ENCODE measurements around the gene MFAP4.

Gene MFAP4

GRCh38 chr17:19361944-19362276 lies 25.1 kb downstream of the MFAP4 start:
- H3K27ac ChIP-seq (ENCODE audit: low read depth, low read length): no peak overlapping the region

DNA sequence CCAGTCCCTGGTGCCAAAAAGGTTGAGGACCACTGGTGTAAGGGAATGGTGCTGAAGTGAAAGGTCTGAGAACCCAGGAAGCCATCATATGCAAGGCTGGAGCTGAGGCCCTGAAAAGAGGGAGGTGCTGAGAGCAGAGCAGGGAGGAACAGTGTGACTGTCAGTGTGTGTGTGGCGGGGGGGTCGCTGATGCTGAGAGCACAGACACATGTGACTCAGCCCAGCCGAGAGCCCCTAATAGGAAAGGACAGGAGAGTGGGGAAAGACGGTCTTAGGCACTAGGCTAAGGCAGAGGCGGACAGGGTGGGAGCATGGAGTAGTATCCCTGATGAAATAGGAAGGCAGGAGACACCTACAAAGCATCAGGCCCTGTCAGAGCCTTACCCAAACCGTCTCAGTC lies 25.7 kb downstream of the MFAP4 start:
- Histone ChIP-seq H3K79me2 (ENCODE audit: insufficient read depth, low read length) (no peaks in the 10 kb centered on the region), H3F3A (ENCODE audit: insufficient read depth) (0 out of 2 replicates have a peak, but pooled peaks cover 3% of the 10 kb centered on the region), H3K27me3 (ENCODE audit: low read length) (no peaks in the 10 kb centered on the region), H3K9me2 (replicated peaks; ENCODE audit: insufficient read depth, low read length) (no peaks in the 10 kb centered on the region), H3K9ac (ENCODE audit: low read length) (no peak overlapping the region), H3K4me3 (ENCODE audit: insufficient read depth, low read length, poor library complexity, severe bottlenecking) (no peak overlapping the region), H3K36me3 (ENCODE audit: low read length) (no peaks in the 10 kb centered on the region), H3K27ac (ENCODE audit: low read depth, low read length) (no peak overlapping the region), H3K4me2 (ENCODE audit: low read depth, low read length, poor library complexity, severe bottlenecking) (peak overlapping the region; percentile 67), H2AFZ (ENCODE audit: low read depth, low read length, severe bottlenecking) (no peak overlapping the region), H4K20me1 (ENCODE audit: low read depth, low read length) (no peaks in the 10 kb centered on the region), H3K9me3 (ENCODE audit: insufficient read depth, low read length) (no peaks in the 10 kb centered on the region)
- TF ChIP-seq, protein P1, sequence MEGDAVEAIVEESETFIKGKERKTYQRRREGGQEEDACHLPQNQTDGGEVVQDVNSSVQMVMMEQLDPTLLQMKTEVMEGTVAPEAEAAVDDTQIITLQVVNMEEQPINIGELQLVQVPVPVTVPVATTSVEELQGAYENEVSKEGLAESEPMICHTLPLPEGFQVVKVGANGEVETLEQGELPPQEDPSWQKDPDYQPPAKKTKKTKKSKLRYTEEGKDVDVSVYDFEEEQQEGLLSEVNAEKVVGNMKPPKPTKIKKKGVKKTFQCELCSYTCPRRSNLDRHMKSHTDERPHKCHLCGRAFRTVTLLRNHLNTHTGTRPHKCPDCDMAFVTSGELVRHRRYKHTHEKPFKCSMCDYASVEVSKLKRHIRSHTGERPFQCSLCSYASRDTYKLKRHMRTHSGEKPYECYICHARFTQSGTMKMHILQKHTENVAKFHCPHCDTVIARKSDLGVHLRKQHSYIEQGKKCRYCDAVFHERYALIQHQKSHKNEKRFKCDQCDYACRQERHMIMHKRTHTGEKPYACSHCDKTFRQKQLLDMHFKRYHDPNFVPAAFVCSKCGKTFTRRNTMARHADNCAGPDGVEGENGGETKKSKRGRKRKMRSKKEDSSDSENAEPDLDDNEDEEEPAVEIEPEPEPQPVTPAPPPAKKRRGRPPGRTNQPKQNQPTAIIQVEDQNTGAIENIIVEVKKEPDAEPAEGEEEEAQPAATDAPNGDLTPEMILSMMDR (IDR thresholded peaks at IDR 0.05; ENCODE audit: insufficient read depth, low read length, poor library complexity, severe bottlenecking): no peak
- no peak for TF ChIP-seq EZH2phosphoT487 (conservative IDR thresholded peaks at IDR 0.05; ENCODE audit: low read length)

More at GRCh38 chr17:19361944-19362276, 25.1 kb downstream of the MFAP4 start:
- Histone ChIP-seq H3K9me3 (ENCODE audit: insufficient read depth, low read length) (no peaks in the 10 kb centered on the region), H2AFZ (ENCODE audit: low read depth, low read length, severe bottlenecking) (peak overlapping the region; percentile 95), H3K9ac (ENCODE audit: low read length) (peak overlapping the region; percentile 53), H4K20me1 (ENCODE audit: low read depth, low read length) (no peaks in the 10 kb centered on the region), H3K4me2 (ENCODE audit: low read depth, low read length, poor library complexity, severe bottlenecking) (peak overlapping the region; percentile 67), H3K27me3 (ENCODE audit: low read length) (no peaks in the 10 kb centered on the region), H3K4me3 (ENCODE audit: insufficient read depth, low read length, poor library complexity, severe bottlenecking) (peak overlapping the region; percentile 64), H3K36me3 (ENCODE audit: low read length) (no peaks in the 10 kb centered on the region), H3K9me2 (replicated peaks; ENCODE audit: insufficient read depth, low read length) (no peaks in the 10 kb centered on the region), H3F3A (ENCODE audit: insufficient read depth) (0 out of 2 replicates have a peak, but pooled peaks cover 3% of the 10 kb centered on the region), H3K79me2 (ENCODE audit: insufficient read depth, low read length) (no peaks in the 10 kb centered on the region)
- no peak for TF ChIP-seq EZH2phosphoT487 (conservative IDR thresholded peaks at IDR 0.05; ENCODE audit: low read length)
- TF ChIP-seq, protein P1 (IDR thresholded peaks at IDR 0.05; ENCODE audit: insufficient read depth, low read length, poor library complexity, severe bottlenecking): no peak

- no peaks in the 10 kb centered on the region for H3K27me3 ChIP-seq (ENCODE audit: low read length)
- H4K20me1 ChIP-seq (ENCODE audit: low read depth, low read length): no peaks in the 10 kb centered on the region
- 0 out of 2 replicates have a peak, but pooled peaks cover 3% of the 10 kb centered on the region for H3F3A ChIP-seq (ENCODE audit: insufficient read depth)
- H3K9me3 ChIP-seq (ENCODE audit: insufficient read depth, low read length): no peaks in the 10 kb centered on the region
- H2AFZ ChIP-seq (ENCODE audit: low read depth, low read length, severe bottlenecking): no peak overlapping the region
- no peak overlapping the region for H3K27ac ChIP-seq (ENCODE audit: low read depth, low read length)
- H3K9me2 ChIP-seq (replicated peaks; ENCODE audit: insufficient read depth, low read length): no peaks in the 10 kb centered on the region
- H3K36me3 ChIP-seq (ENCODE audit: low read length): no peaks in the 10 kb centered on the region
- TF ChIP-seq, protein P1 (IDR thresholded peaks at IDR 0.05; ENCODE audit: insufficient read depth, low read length, poor library complexity, severe bottlenecking): no peak
- TF ChIP-seq EZH2phosphoT487 (conservative IDR thresholded peaks at IDR 0.05; ENCODE audit: low read length): no peak
- H3K9ac ChIP-seq (ENCODE audit: low read length): no peak overlapping the region
- H3K4me3 ChIP-seq (ENCODE audit: insufficient read depth, low read length, poor library complexity, severe bottlenecking): no peak overlapping the region
- no peaks in the 10 kb centered on the region for H3K79me2 ChIP-seq (ENCODE audit: insufficient read depth, low read length)
- H3K4me2 ChIP-seq (ENCODE audit: low read depth, low read length, poor library complexity, severe bottlenecking): no peak overlapping the region
Measured at GRCh38 chr17:19360772-19361171, 26.2 kb downstream of the MFAP4 start.
